ENCODE measurements around the gene CDK19. TPM values are rescaled to one million over a fixed set of nuclear protein-coding genes. Genes with fewer than 3 reads are reported as not detected.
A peak's percentile ranks its signal among the peaks of the same experiment; 100 is the strongest.
"Not testable (repeated sequence)": the region's sequence is repeated elsewhere in the genome, so short reads cannot be mapped to it uniquely, and the experiment has no call there.

Gene CDK19
- total and polyA plus RNA-seq, 4 donors = 19.7 to 39.6 (median 29.8) TPM

DNA sequence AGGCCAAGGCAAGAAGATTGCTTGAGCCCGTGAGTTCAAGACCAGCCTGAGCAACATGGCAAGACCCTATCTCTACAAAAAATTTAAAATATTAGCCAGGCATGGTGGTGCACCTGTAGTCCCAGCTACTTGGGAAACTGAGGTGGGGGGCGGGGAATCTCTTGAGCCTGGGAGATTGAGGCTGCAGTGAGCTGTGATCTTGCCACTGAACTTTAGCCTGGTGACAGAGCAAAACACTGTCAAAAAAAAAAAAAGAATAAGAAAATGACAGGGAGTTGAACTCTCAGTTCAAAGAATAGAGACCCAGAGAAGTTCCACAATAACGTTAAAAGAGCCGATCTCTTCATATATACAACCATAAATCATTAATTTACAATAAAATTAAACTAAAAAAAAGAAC lies 34.5 kb upstream of the CDK19 start:
- no peak for DNase-seq (ENCODE audit: low read depth in 4 of 6, low spot score in 6 of 6)
- 80% methylated on average over 1 of the region's 4 CpGs for WGBS (ENCODE audit: insufficient coverage)
- Histone ChIP-seq H3K4me3 (ENCODE audit: low read depth, low read length) (no peak overlapping the region), H3K27me3 (ENCODE audit: control insufficient read depth, insufficient read depth, low read length) (no peaks in the 10 kb centered on the region), H3K4me1 (ENCODE audit: control insufficient read depth, insufficient read depth, low read length) (no peaks in the 10 kb centered on the region), H3K27ac (ENCODE audit: low read depth, low read length) (no peak overlapping the region), H3K36me3 (ENCODE audit: control insufficient read depth, insufficient read depth, low read length) (no peaks in the 10 kb centered on the region), H3K9me3 (ENCODE audit: control insufficient read depth, insufficient read depth, low read length) (no peaks in the 10 kb centered on the region)

DNA sequence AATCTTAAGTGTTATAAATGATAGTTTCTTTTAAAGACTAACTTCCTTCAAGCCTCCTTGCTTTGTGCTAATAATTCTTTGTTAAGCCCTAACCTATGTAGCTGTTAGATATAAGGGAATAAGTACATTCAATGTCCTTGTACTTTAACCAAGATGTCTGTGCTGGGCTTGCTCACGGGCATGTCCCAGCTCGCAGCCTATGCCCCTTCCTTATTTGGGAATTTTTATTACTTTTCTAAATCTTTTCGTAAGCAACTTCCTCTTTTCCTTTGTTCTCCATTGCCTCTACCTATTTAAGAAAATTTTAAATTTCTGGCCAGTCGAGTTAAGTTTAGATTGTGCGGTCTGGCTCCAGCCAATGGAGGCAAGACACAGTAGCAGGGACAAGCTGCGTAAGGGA lies 26.0 kb upstream of the CDK19 start:
- no peaks in the 10 kb centered on the region for H3K9me3 ChIP-seq (ENCODE audit: control insufficient read depth, insufficient read depth, low read length)
- no CpG with 5 or more reads among the region's 6 CpGs for WGBS (ENCODE audit: insufficient coverage)
- no peaks in the 10 kb centered on the region for H3K27me3 ChIP-seq (ENCODE audit: control insufficient read depth, insufficient read depth, low read length)
- no peak overlapping the region for H3K4me3 ChIP-seq (ENCODE audit: low read depth, low read length)
- no peaks in the 10 kb centered on the region for H3K36me3 ChIP-seq (ENCODE audit: control insufficient read depth, insufficient read depth, low read length)
- DNase-seq (ENCODE audit: low read depth in 4 of 6, low spot score in 6 of 6) = no peak
- no peaks in the 10 kb centered on the region for H3K4me1 ChIP-seq (ENCODE audit: control insufficient read depth, insufficient read depth, low read length)
- no peak overlapping the region for H3K27ac ChIP-seq (ENCODE audit: low read depth, low read length)

DNA sequence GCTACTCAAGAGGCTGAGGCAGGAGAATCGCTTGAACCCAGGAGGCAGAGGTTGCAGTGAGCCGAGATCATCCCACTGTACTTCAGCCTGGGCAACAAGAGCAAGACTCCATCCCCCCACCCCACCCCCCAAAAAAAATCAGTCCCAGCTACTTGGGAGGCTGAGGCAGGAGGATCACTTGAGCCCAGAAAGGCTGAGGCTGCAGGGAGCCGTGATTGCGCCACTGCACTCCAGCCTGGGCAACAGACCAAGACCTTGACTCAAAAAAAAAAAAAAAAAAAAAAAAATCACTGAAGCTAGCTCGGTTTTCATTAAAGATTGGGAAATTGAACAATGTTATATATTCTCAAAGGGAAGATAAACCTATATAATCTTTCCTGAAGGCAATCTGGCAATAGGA lies 20.5 kb upstream of the CDK19 start:
- H3K4me1 ChIP-seq (ENCODE audit: control insufficient read depth, insufficient read depth, low read length); H3K36me3 ChIP-seq (ENCODE audit: control insufficient read depth, insufficient read depth, low read length); H3K9me3 ChIP-seq (ENCODE audit: control insufficient read depth, insufficient read depth, low read length); H3K27ac ChIP-seq (ENCODE audit: low read depth, low read length); H3K4me3 ChIP-seq (ENCODE audit: low read depth, low read length); H3K27me3 ChIP-seq (ENCODE audit: control insufficient read depth, insufficient read depth, low read length); DNase-seq (ENCODE audit: low read depth in 4 of 6, low spot score in 6 of 6): not testable (repeated sequence)
- no CpG with 5 or more reads among the region's 5 CpGs for WGBS (ENCODE audit: insufficient coverage)

DNA sequence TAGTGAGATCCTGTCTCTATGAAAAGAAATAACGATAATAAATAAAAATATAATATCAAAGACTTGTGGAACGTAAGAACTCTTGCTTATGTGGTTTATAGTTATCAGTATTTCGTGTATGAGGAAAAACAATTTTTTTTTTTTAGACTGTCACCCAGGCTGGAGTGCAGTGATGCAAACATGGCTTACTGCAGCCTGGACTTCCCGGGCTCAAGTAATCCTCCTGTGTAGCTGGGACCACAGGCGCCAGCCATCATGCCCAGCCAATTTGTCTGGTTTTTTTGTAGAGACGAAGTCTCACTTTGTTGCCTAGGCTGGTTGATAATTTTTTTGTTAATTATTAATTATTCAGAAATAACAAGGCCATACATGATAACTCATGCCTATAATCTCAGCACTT lies 18.6 kb upstream of the CDK19 start:
- no peaks in the 10 kb centered on the region for H3K27me3 ChIP-seq (ENCODE audit: control insufficient read depth, insufficient read depth, low read length)
- no peak overlapping the region for H3K4me3 ChIP-seq (ENCODE audit: low read depth, low read length)
- no peaks in the 10 kb centered on the region for H3K4me1 ChIP-seq (ENCODE audit: control insufficient read depth, insufficient read depth, low read length)
- H3K27ac ChIP-seq (ENCODE audit: low read depth, low read length) = no peak overlapping the region
- no peak for DNase-seq (ENCODE audit: low read depth in 4 of 6, low spot score in 6 of 6)
- no peaks in the 10 kb centered on the region for H3K36me3 ChIP-seq (ENCODE audit: control insufficient read depth, insufficient read depth, low read length)
- 88% methylated on average over 2 of the region's 6 CpGs for WGBS (ENCODE audit: insufficient coverage)
- H3K9me3 ChIP-seq (ENCODE audit: control insufficient read depth, insufficient read depth, low read length) = no peaks in the 10 kb centered on the region

DNA sequence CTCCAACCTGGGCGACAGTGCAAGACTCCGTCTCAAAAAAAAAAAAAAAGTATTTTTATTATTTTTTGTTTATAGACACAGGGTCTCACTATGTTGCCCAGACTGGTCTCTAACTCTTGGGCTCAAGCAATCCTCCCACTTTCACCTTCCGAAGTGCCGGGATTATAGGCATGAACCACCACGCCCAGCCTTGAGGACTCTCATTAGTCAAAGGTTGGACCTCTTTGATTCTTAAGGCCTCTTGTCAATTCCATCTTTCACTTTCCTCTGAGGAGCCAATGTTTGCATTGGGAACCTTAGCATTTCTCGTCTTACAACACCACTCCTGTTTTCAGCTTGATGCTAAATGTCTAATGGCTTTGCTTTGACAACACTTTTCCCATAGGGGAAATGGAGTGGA lies 16.1 kb upstream of the CDK19 start:
- no peaks in the 10 kb centered on the region for H3K4me1 ChIP-seq (ENCODE audit: control insufficient read depth, insufficient read depth, low read length)
- no peak overlapping the region for H3K27ac ChIP-seq (ENCODE audit: low read depth, low read length)
- no peak for DNase-seq (ENCODE audit: low read depth in 4 of 6, low spot score in 6 of 6)
- no peaks in the 10 kb centered on the region for H3K27me3 ChIP-seq (ENCODE audit: control insufficient read depth, insufficient read depth, low read length)
- no peak overlapping the region for H3K4me3 ChIP-seq (ENCODE audit: low read depth, low read length)
- WGBS (ENCODE audit: insufficient coverage) = 100% methylated on average over 3 of the region's 6 CpGs
- no peaks in the 10 kb centered on the region for H3K36me3 ChIP-seq (ENCODE audit: control insufficient read depth, insufficient read depth, low read length)
- H3K9me3 ChIP-seq (ENCODE audit: control insufficient read depth, insufficient read depth, low read length) = no peaks in the 10 kb centered on the region

DNA sequence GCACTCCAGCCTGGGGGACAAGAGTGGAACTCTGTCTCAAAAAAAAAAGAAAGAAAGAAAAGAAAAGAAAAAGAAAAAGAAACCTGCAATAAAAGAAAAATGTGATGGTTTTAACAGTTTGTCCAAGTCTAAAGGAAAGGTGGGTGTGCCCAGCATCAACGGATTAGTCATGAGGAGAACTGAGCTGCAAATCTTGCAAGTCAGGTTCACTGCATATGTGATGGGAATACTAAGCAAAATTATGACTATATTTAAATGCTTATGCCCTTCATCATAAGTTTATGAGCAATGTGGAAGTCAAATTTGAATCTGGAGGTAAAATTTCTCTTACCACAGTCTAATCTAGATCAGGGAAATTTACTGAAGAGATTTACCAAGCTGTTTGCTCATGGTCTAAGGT lies 13.1 kb upstream of the CDK19 start:
- Histone ChIP-seq H3K27me3 (ENCODE audit: control insufficient read depth, insufficient read depth, low read length) (no peaks in the 10 kb centered on the region), H3K36me3 (ENCODE audit: control insufficient read depth, insufficient read depth, low read length) (no peaks in the 10 kb centered on the region), H3K4me3 (ENCODE audit: low read depth, low read length) (no peak overlapping the region), H3K27ac (ENCODE audit: low read depth, low read length) (no peak overlapping the region), H3K9me3 (ENCODE audit: control insufficient read depth, insufficient read depth, low read length) (no peaks in the 10 kb centered on the region), H3K4me1 (ENCODE audit: control insufficient read depth, insufficient read depth, low read length) (no peaks in the 10 kb centered on the region)
- peak in 1 of 6 donors; percentile 21 for DNase-seq (ENCODE audit: low read depth in 4 of 6, low spot score in 6 of 6)
- no CpG with 5 or more reads among the region's 1 CpG for WGBS (ENCODE audit: insufficient coverage)

DNA sequence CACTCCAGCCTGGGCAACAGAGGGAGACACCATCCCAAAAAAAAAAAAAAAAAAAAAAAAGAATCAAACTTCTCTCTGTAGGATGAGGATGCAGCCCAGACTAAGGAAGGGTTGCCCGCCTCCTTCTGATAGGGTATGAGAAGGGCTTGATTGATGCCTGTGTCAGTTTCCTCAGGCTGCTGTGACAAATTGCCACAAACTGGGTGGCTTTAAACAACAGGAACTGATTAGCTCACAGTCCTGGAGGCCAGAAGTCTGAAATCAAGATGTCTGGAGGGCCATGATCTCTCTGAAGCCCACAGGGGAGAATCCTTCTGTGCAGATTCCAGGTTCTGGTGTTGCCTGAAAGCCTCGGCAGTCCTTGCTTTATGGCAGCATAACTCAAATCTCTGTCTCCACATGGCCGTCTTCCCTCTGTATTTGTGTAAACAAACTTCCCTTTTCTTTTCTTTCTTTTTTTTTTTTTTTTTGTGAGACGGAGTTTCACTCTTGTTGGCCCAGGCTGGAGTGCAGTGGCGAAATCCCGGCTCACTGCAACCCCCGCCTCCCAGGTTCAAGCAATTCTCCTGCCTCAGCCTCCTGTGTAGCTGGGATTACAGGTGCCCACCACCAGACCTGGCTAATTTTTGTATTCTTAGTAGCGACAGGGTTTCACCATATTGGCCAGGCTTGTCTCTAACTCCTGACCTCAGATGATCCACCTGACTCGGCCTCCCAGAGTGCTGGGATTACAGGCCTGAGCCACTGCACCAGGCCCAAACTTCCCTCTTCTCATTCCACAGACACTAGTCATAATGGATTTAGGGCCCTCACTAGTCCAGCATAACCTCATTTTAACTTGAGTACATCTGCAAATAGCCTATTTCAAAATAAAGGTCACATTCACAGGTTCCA lies 11.2 kb upstream of the CDK19 start:
- 90% methylated on average over 6 of the region's 9 CpGs for WGBS (ENCODE audit: insufficient coverage)
- Histone ChIP-seq H3K4me3 (ENCODE audit: low read depth, low read length) (no peak overlapping the region), H3K4me1 (ENCODE audit: control insufficient read depth, insufficient read depth, low read length) (no peaks in the 10 kb centered on the region), H3K27me3 (ENCODE audit: control insufficient read depth, insufficient read depth, low read length) (no peaks in the 10 kb centered on the region), H3K36me3 (ENCODE audit: control insufficient read depth, insufficient read depth, low read length) (no peaks in the 10 kb centered on the region), H3K9me3 (ENCODE audit: control insufficient read depth, insufficient read depth, low read length) (no peaks in the 10 kb centered on the region), H3K27ac (ENCODE audit: low read depth, low read length) (no peak overlapping the region)
- DNase-seq (ENCODE audit: low read depth in 4 of 6, low spot score in 6 of 6) = no peak

DNA sequence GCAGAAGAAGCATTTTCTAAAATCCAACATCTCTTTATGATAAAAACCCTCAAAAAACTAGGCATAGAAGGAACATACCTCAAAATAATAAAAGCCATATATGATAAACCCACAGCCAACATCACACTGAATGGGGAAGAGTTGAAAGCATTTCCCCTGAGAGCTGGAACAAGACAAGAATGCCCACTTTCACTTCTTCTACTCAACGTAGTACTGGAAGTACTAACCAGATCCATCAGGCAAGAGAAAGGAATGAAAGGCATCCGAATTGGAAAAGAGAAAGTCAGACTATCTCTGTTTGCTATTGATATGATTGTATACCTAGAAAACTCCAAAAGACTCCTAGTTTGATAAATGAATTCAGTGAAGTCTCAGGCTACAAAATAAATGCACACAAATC lies 7.9 kb upstream of the CDK19 start:
- H3K4me3 ChIP-seq (ENCODE audit: low read depth, low read length) = no peak overlapping the region
- no peaks in the 10 kb centered on the region for H3K4me1 ChIP-seq (ENCODE audit: control insufficient read depth, insufficient read depth, low read length)
- no peaks in the 10 kb centered on the region for H3K27me3 ChIP-seq (ENCODE audit: control insufficient read depth, insufficient read depth, low read length)
- no peak overlapping the region for H3K27ac ChIP-seq (ENCODE audit: low read depth, low read length)
- H3K9me3 ChIP-seq (ENCODE audit: control insufficient read depth, insufficient read depth, low read length) = no peaks in the 10 kb centered on the region
- no peaks in the 10 kb centered on the region for H3K36me3 ChIP-seq (ENCODE audit: control insufficient read depth, insufficient read depth, low read length)
- no CpG with 5 or more reads among the region's 2 CpGs for WGBS (ENCODE audit: insufficient coverage)
- DNase-seq (ENCODE audit: low read depth in 4 of 6, low spot score in 6 of 6) = no peak

DNA sequence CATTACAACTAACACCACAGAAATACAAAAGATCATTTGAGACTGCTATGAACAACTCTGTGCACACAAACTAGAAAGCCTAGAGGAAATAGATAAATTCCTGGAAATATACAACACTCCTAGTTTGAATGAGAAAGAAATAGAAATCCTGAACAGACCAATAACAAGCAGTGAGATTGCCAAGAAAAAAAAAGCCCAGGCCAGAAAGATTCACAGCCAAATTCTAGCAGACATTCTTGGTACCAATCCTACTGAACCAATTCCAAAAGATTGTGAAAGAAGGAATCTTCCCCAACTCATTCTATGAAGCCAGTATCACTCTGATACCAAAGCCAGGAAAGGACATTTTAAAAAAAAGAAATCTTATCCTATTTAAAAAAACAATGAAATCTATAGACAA lies 7.0 kb upstream of the CDK19 start:
- Histone ChIP-seq H3K4me3 (ENCODE audit: low read depth, low read length) (no peak overlapping the region), H3K36me3 (ENCODE audit: control insufficient read depth, insufficient read depth, low read length) (no peaks in the 10 kb centered on the region), H3K27me3 (ENCODE audit: control insufficient read depth, insufficient read depth, low read length) (no peaks in the 10 kb centered on the region), H3K27ac (ENCODE audit: low read depth, low read length) (no peak overlapping the region), H3K9me3 (ENCODE audit: control insufficient read depth, insufficient read depth, low read length) (no peaks in the 10 kb centered on the region), H3K4me1 (ENCODE audit: control insufficient read depth, insufficient read depth, low read length) (no peaks in the 10 kb centered on the region)
- DNase-seq (ENCODE audit: low read depth in 4 of 6, low spot score in 6 of 6) = peak in 1 of 6 donors; percentile 92

DNA sequence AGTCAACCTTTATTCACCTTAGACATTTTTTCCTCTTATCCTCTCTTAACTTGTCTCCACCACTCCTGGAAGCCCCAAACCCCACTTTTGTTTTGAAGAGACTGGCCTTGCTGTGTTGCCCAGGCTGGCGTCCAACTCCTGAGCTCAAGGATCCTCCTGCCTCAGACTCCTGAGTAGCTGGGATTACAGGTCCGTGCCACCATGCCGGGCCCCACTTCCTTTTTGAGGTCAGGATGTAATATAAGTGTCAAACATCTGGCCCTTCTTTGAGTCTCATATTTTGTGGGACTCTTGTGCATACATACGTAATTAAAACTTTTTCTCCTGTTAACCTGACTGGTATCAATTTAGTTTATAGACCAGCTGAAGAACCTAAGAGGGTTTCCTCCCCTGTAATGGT lies 1.4 kb upstream of the CDK19 start:
- WGBS (ENCODE audit: insufficient coverage) = 67% methylated on average over 1 of the region's 4 CpGs
- no peak overlapping the region for H3K27ac ChIP-seq (ENCODE audit: low read depth, low read length)
- no peak overlapping the region for H3K4me3 ChIP-seq (ENCODE audit: low read depth, low read length)
- peaks cover 3% of the 10 kb centered on the region for H3K4me1 ChIP-seq (ENCODE audit: control insufficient read depth, insufficient read depth, low read length)
- no peaks in the 10 kb centered on the region for H3K27me3 ChIP-seq (ENCODE audit: control insufficient read depth, insufficient read depth, low read length)
- H3K9me3 ChIP-seq (ENCODE audit: control insufficient read depth, insufficient read depth, low read length) = no peaks in the 10 kb centered on the region
- DNase-seq (ENCODE audit: low read depth in 4 of 6, low spot score in 6 of 6) = no peak
- H3K36me3 ChIP-seq (ENCODE audit: control insufficient read depth, insufficient read depth, low read length) = no peaks in the 10 kb centered on the region

Data from spinal cord (tissue), 10 donors.